Aorta (tissue), 5 donors: ENCODE data around the gene PCNP. TPM values are rescaled to one million over a fixed set of nuclear protein-coding genes. Genes with fewer than 3 reads are reported as not detected.
A peak's percentile ranks its signal among the peaks of the same experiment; 100 is the strongest.
"Not testable (repeated sequence)": the region's sequence is repeated elsewhere in the genome, so short reads cannot be mapped to it uniquely, and the experiment has no call there.

Experiments
- ATAC-seq: fragments of 200-7000 bp; cut with Tn5 transposase; one replicate; pipeline ENCODE4 v1.9.1; 2022; ENCODE audit warnings: moderate library complexity; ENCODE audit not compliant: low FRiP score
- DNase-seq, 2 donors: peaks; one replicate each; pipeline ENCODE4 v3.0.0-alpha.2; 2020
- H3K27ac ChIP-seq, 2 donors: one replicate each; pipeline ENCODE4 v1.5.1; 2013; ENCODE audit warnings: low read length in 2 of 2, mild to moderate bottlenecking in 2 of 2, moderate library complexity in 2 of 2, control low read depth in 1 of 2, inconsistent platforms in 1 of 2, low read depth in 1 of 2
- H3K27me3 ChIP-seq, 2 donors: one replicate each; pipeline ENCODE4 v1.6.1; 2013; ENCODE audit warnings: control low read depth in 1 of 2, low read length in 1 of 2, mild to moderate bottlenecking in 1 of 2, moderate library complexity in 1 of 2; ENCODE audit not compliant: insufficient read depth in 2 of 2, control insufficient read depth in 1 of 2
- H3K36me3 ChIP-seq, 2 donors: one replicate each; pipeline ENCODE4 v1.6.1; 2013; ENCODE audit warnings: control low read depth in 1 of 2, low read length in 1 of 2, mild to moderate bottlenecking in 1 of 2; ENCODE audit not compliant: insufficient read depth in 2 of 2, control insufficient read depth in 1 of 2
- H3K4me1 ChIP-seq, 2 donors: one replicate each; pipeline ENCODE4 v1.6.1; 2013; ENCODE audit warnings: low read length in 2 of 2, control low read depth in 1 of 2, mild to moderate bottlenecking in 1 of 2, moderate library complexity in 1 of 2; ENCODE audit not compliant: insufficient read depth in 2 of 2, control insufficient read depth in 1 of 2
- H3K4me3 ChIP-seq, 2 donors: one replicate each; pipeline ENCODE4 v1.5.1; 2013; ENCODE audit warnings: low read length in 2 of 2, control low read depth in 1 of 2, mild to moderate bottlenecking in 1 of 2
- H3K9me3 ChIP-seq: one replicate; pipeline ENCODE4 v1.6.1; 2013; ENCODE audit warnings: mild to moderate bottlenecking, low read length; ENCODE audit not compliant: control insufficient read depth
- WGBS, 2 donors: extraction: QIAGEN DNeasy Blood & Tissue Kit; methylation state at CpG; one replicate each; pipeline ENCODE4 v1.1.7; 2013; 5-methylcytosine and 5-hydroxymethylcytosine counted together
- intact Hi-C, 2 donors: fragments of 100-400 bp; cut with DNase I; formaldehyde crosslinking; loops; one replicate each; pipeline versions ENCODE4 v1.14.2 to v1.15.0; 2022
- polyA plus RNA-seq, 2 donors: library from polyadenylated mRNA; stranded (reverse); fragments of 200-250 nt; gene quantifications; one replicate each; pipeline ENCODE4 v1.2.3, GENCODE V29; 2013
- total RNA-seq, 2 donors: library from RNA; stranded (reverse); fragmentation: NEBNext Ultra II Directional; extraction: Animal tissue kit (Norgen Biotek cat#: 25700); gene quantifications; one replicate each; pipeline ENCODE4 v1.2.1, GENCODE V29; 2021
- donor health status: healthy with polysubstance abuse.
- donor health status: Bipolar disorder and iron deficiency.
- donor health status: DM: no; HTN: no; CAD: no.
- donor health status: DM: no; HTN: no; CAD: no.
- donor health status: DM: yes; HTN: yes; CAD: no.

The PCNP gene
- total and polyA plus RNA-seq, 4 donors = 135 to 233 (median 169) TPM

DNA sequence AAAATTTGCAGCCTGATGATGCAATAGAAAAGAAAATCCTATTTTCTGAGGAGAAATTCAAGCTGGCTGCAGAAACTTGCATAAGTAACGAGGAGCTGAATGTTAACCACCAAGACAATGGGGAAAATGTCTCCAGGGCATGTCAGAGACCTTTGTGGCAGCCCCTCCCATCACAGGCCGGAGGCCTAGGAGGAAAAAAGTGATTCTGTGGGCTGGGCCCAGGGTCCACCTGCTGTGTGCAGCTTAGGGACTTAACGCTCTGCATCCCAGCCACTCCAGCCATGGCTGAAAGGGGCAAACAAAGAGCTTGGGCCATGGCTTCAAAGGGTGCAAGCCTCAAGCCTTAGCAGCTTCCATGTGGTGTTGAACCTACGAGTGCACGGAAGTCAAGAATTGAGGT lies 20.6 kb upstream of the PCNP start:
- WGBS, 2 donors = 83 to 87% methylated on average over 5 of the region's 5 CpGs
- intact Hi-C loops, H3K4me1 ChIP-seq, H3K9me3 ChIP-seq, H3K27ac ChIP-seq, H3K27me3 ChIP-seq, H3K36me3 ChIP-seq, H3K4me3 ChIP-seq, DNase-seq, ATAC-seq: not testable (repeated sequence)

DNA sequence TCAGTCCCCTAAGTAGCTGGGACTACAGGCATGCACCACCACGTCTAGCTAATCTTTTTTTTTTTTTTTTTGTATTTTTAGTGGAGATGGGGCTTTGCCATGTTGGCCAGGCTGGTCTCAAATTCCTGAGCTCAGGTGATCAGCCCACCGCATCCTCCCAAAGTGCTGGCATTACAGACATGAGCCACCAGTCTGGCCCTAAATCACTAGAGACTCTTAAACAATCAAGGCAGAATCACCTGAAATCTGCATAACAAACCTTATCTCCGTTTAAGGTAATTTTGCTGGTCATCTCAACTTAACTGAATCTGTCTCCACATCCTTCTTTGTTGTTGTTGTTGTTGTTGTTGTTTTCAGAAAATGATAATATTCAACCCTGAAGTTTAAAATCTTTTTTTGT lies 17.9 kb upstream of the PCNP start:
- 32 to 42% methylated on average over 3 of the region's 3 CpGs for WGBS, 2 donors
- ATAC-seq = no peak
- H3K36me3 ChIP-seq = no peaks in the 10 kb centered on the region
- H3K4me1 ChIP-seq = no peaks in the 10 kb centered on the region
- H3K27ac ChIP-seq = no peak overlapping the region
- no peak for DNase-seq
- no peak overlapping the region for H3K4me3 ChIP-seq
- intact Hi-C loops = no loop called here
- no peaks in the 10 kb centered on the region for H3K9me3 ChIP-seq
- H3K27me3 ChIP-seq = peaks cover 0 to 3% of the 10 kb centered on the region in 2 donors

DNA sequence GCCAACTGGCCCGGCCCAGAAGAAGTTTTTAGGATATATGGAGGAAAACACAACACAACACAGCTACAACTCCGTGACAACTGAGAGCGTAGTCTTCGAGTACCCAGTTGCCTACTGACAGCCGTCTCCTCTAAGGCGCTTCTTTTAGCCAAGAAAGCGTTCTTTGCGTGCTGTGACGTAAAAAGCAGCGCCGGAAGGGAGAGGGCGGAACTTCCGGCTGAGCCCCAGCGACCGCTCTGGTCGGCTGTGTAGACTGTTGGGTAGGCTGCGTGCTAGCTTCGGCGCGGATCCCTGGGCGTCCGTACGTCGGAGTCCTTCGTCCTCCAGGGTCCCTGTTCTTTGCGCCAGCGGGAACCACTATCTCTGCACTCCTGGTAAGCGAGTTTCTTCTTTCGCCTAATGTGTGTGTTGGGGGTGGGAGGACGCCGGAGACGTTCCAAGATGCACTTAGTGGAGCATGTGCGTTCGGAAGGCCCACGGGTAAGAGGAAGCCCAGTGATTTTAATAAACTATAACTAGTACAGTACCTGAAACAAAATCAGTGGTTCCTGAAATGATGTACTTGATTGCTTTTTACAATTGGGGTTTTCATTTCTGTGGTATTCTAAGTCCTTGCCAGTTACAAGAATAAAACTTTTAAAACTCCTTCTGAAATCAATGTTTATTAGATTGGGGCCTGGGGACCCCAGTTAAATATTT lies 12.2 kb upstream of the PCNP start, which contains the start of gene TRMT10C:
Gene TRMT10C, plus strand, starts transcription at position 239 of the 699 bp plus-strand sequence. CDS start 2,914 bp downstream, outside the sequence.
- DNase-seq (peak; percentile 94 to 97), ATAC-seq (peak; percentile 97)
- no peaks in the 10 kb centered on the region for H3K27me3 ChIP-seq
- H3K4me1 ChIP-seq = peaks cover 0 to 3% of the 10 kb centered on the region in 2 donors
- intact Hi-C loops = loop anchor here in 1 of 2 donors (5.0 kb wide), 1 partner anchor 49 kb away; the partner anchor contains the start of gene SENP7
- WGBS, 2 donors = 0% methylated on average over 35 of the region's 35 CpGs
- H3K36me3 ChIP-seq = peaks cover 0 to 2% of the 10 kb centered on the region in 2 donors
- peak within 1 kb of the TSS in 1 of 2 donors; percentile 91 for H3K27ac ChIP-seq
- no peaks in the 10 kb centered on the region for H3K9me3 ChIP-seq
- peak within 1 kb of the TSS; percentile 55 to 92 for H3K4me3 ChIP-seq

GRCh38 chr3:101567528-101568317 lies 6.3 kb upstream of the PCNP start:
- peaks cover 0 to 3% of the 10 kb centered on the region in 2 donors for H3K4me1 ChIP-seq
- H3K4me3 ChIP-seq = no peak overlapping the region
- ATAC-seq (no peak), DNase-seq (no peak)
- H3K9me3 ChIP-seq = no peaks in the 10 kb centered on the region
- intact Hi-C loops = no loop called here
- 86 to 93% methylated on average over 6 of the region's 6 CpGs for WGBS, 2 donors
- H3K27me3 ChIP-seq = no peaks in the 10 kb centered on the region
- H3K27ac ChIP-seq = no peak overlapping the region
- H3K36me3 ChIP-seq = peaks cover 0 to 4% of the 10 kb centered on the region in 2 donors

DNA sequence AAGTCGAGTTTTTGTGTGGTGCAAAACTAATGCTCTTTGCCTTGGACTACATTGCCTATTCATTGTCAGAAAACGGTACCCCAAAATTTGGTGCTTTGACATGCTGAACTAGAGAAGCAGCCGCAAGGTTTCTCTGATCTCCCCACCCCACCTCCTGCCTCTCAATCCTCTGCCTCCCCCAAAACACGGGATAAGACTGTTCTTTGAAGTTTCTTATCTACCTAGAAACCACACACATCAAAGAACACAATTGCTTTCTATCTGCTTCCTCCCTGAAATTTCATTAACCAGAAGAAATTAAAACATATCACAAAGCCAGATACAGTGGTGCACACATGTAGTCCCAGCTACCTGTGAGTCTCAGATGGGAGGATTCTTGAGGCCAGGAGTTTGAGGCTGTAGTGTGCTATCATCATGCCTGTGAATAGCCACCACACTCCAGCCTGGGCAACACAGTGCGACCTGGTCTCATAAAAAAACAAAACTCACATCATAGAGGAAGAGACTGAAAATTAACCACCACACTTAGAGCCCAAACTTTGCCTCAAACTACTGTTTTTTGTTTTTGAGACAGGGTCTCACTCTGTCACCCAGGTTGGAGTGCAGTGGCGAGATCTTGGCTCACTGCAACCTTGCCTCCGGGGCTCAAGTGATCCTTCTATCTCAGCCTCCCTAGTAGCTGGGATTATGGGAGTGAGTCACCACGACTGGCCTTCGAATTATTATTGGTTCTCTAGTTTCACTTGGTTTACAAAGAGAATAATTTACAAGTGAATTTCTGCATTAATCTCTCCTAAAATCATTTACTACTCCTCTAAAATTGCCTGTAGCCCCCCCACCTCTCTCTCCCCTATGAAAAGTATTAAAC lies 2.7 kb upstream of the PCNP start:
- intact Hi-C loops = loop anchor here (5.0 to 10.0 kb wide), 2 partner anchors 59 to 104 kb away; partner anchors contain the start of genes SENP7 (in 1 of the 2) and ZBTB11 (in 1 of the 2)
- 70% methylated on average over 9 of the region's 9 CpGs for WGBS, 2 donors
- peaks cover 0 to 2% of the 10 kb centered on the region in 2 donors for H3K36me3 ChIP-seq
- no peak overlapping the region for H3K27ac ChIP-seq
- no peak for DNase-seq
- peaks cover 0 to 2% of the 10 kb centered on the region in 2 donors for H3K4me1 ChIP-seq
- H3K4me3 ChIP-seq = no peak overlapping the region
- no peak for ATAC-seq
- H3K27me3 ChIP-seq = no peaks in the 10 kb centered on the region
- H3K9me3 ChIP-seq = no peaks in the 10 kb centered on the region

DNA sequence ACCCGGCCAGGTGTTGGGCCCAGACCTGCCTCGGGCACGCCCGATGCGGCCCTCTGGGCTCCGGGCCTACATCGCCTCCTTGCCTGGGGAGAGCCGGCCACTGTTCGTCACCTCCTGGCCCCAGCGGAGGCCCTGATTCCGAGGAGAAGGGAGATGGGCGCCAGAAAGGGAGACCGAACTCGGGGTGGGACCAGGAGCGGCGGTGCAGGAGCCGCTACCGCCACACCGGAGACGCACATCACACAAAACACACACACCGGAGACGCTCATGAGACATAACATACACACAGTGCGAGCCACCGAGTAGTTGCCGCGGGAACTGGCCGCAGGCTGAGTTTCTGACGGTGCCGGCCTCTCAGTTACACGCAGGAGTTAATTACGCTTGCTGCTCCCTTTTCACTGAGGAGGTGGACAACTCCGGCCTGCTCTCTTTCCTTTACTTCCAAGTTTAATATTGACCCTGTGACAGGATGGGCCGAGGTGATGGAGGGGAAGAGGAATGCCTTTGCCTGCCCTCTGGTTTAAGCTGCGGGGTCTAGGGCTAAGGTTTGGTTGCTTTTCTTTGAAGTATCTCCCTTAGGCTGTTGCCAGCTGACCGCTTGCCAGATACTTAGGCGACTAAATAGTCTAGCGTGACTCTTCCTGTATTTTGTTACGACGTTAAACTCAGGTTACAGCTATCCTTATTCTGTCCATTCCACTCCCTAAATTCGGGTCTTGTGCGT lies 570 bp downstream of the PCNP start:
- intact Hi-C loops = loop anchor here (2.0 to 10.0 kb wide), 3 partner anchors 62 to 102 kb away; partner anchors contain the start of genes ZBTB11 (in 2 of the 2) and SENP7 (in 1 of the 2)
- ATAC-seq (peak; percentile 79), DNase-seq (peak in 1 of 2 donors; percentile 69)
- Histone ChIP-seq H3K4me1 (peaks cover 2% of the 10 kb centered on the region in 2 donors), H3K36me3 (peaks cover 0 to under 1% of the 10 kb centered on the region in 2 donors), H3K27ac (peak overlapping the region; percentile 62 to 86), H3K9me3 (no peaks in the 10 kb centered on the region), H3K27me3 (no peaks in the 10 kb centered on the region), H3K4me3 (peak overlapping the region; percentile 50 to 87)
- WGBS, 2 donors = 0 to 1% methylated on average over 39 to 41 of the region's 41 CpGs

GRCh38 chr3:101577286-101577685 lies 3.3 kb downstream of the PCNP start:
- intact Hi-C loops = loop anchor here in 1 of 2 donors (10.0 kb wide), 1 partner anchor 98 kb away; the partner anchor contains the start of gene ZBTB11
- no peaks in the 10 kb centered on the region for H3K9me3 ChIP-seq

More at GRCh38 chr3:101577286-101577685, 3.3 kb downstream of the PCNP start:
- H3K4me3 ChIP-seq = no peak overlapping the region
- DNase-seq (no peak), ATAC-seq (no peak)
- no peaks in the 10 kb centered on the region for H3K27me3 ChIP-seq
- H3K36me3 ChIP-seq = peaks cover 2 to 3% of the 10 kb centered on the region in 2 donors
- 88 to 98% methylated on average over 6 of the region's 6 CpGs for WGBS, 2 donors
- H3K27ac ChIP-seq = no peak overlapping the region
- peaks cover 2% of the 10 kb centered on the region in 2 donors for H3K4me1 ChIP-seq
